C4-2B (cell line): ENCODE results near the gene EIF4E.
"Not testable (repeated sequence)": the region's sequence is repeated elsewhere in the genome, so short reads cannot be mapped to it uniquely, and the experiment has no call there.

Experiments used
- H3K27ac ChIP-seq: fragments of 450-650 bp; 2 replicates; pipeline ENCODE4 v1.5.1; 2017
- CTCF ChIP-seq: fragments of 450-650 bp; conservative IDR thresholded peaks from 2 replicates; pipeline ENCODE4 v1.5.1; 2017; ENCODE audit warnings: mild to moderate bottlenecking
- ZFX ChIP-seq: fragments of 450-650 bp; IDR thresholded peaks from 2 replicates; pipeline ENCODE4 v1.6.1; 2017

The EIF4E gene

GRCh38 chr4:98891478-98892337 is 37.2 kb downstream of the EIF4E start:
- H3K27ac ChIP-seq = no peak overlapping the region
- TF ChIP-seq CTCF (no peak), ZFX (no peak)

GRCh38 chr4:98890702-98891455 is 38.1 kb downstream of the EIF4E start:
- no peak overlapping the region for H3K27ac ChIP-seq
- TF ChIP-seq CTCF (no peak), ZFX (no peak)

- no peak for TF ChIP-seq CTCF
- no peak for TF ChIP-seq ZFX
- H3K27ac ChIP-seq = no peak overlapping the region
Measured at GRCh38 chr4:98887145-98887544, 41.8 kb downstream of the EIF4E start.

GRCh38 chr4:98886382-98886781 is 42.6 kb downstream of the EIF4E start:
- not testable (repeated sequence) for H3K27ac ChIP-seq

GRCh38 chr4:98880884-98881283 is 48.0 kb downstream of the EIF4E start:
- H3K27ac ChIP-seq = not testable (repeated sequence)

GRCh38 chr4:98879515-98879914 is 49.4 kb downstream of the EIF4E start:
- TF ChIP-seq ZFX (no peak), CTCF (no peak)

GRCh38 chr4:98873059-98873458 is 55.9 kb downstream of the EIF4E start:
- H3K27ac ChIP-seq = no peak overlapping the region

More at GRCh38 chr4:98879515-98879914, 49.4 kb downstream of the EIF4E start:
- no peak overlapping the region for H3K27ac ChIP-seq

GRCh38 chr4:98872120-98872906 is 56.6 kb downstream of the EIF4E start:
- not testable (repeated sequence) for H3K27ac ChIP-seq

More at GRCh38 chr4:98873059-98873458, 55.9 kb downstream of the EIF4E start:
- TF ChIP-seq ZFX = no peak
- TF ChIP-seq CTCF = no peak
